ENCODE data around the gene DDX20. TPM values are rescaled to one million over a fixed set of nuclear protein-coding genes. Genes with fewer than 3 reads are reported as not detected.
A peak's percentile ranks its signal among the peaks of the same experiment; 100 is the strongest.

Gene DDX20
- total RNA-seq, 2 donors from 2014 or later = 6.1 to 8.8 TPM

GRCh38 chr1:111786669-111787207 is 31.0 kb downstream of the DDX20 start:
- no peaks in the 10 kb centered on the region for H3K9me3 ChIP-seq
- no peak for DNase-seq (ENCODE audit: low spot score)
- no peak for TF ChIP-seq CTCF (IDR thresholded peaks at IDR 0.05)

GRCh38 chr1:111789142-111789541 is 33.4 kb downstream of the DDX20 start:
- no peaks in the 10 kb centered on the region for H3K27me3 ChIP-seq
- no peaks in the 10 kb centered on the region for H3K9me3 ChIP-seq
- no peak overlapping the region for H3K4me3 ChIP-seq
- TF ChIP-seq CTCF (IDR thresholded peaks at IDR 0.05) = no peak
- no peak overlapping the region for H3K27ac ChIP-seq
- H3K36me3 ChIP-seq = no peaks in the 10 kb centered on the region
- no peak for DNase-seq (ENCODE audit: low spot score)
- H3K4me1 ChIP-seq = peaks cover 0 to 6% of the 10 kb centered on the region in 2 donors

More at GRCh38 chr1:111786669-111787207, 31.0 kb downstream of the DDX20 start:
- no peak overlapping the region for H3K4me3 ChIP-seq
- peaks cover 0 to 6% of the 10 kb centered on the region in 2 donors for H3K4me1 ChIP-seq
- H3K27me3 ChIP-seq = no peaks in the 10 kb centered on the region
- H3K27ac ChIP-seq = no peak overlapping the region
- H3K36me3 ChIP-seq = no peaks in the 10 kb centered on the region

- Histone ChIP-seq H3K4me1 (peaks cover 0 to 6% of the 10 kb centered on the region in 2 donors), H3K27ac (no peak overlapping the region), H3K4me3 (no peak overlapping the region), H3K9me3 (no peaks in the 10 kb centered on the region), H3K36me3 (no peaks in the 10 kb centered on the region), H3K27me3 (no peaks in the 10 kb centered on the region)
- peak in 1 of 2 donors; percentile 38 for TF ChIP-seq CTCF (IDR thresholded peaks at IDR 0.05)
- DNase-seq (ENCODE audit: low spot score) = no peak
Measured at GRCh38 chr1:111789666-111790316, 34.1 kb downstream of the DDX20 start.

GRCh38 chr1:111791776-111792175 is 36.1 kb downstream of the DDX20 start:
- no peak for TF ChIP-seq CTCF (IDR thresholded peaks at IDR 0.05)
- DNase-seq (ENCODE audit: low spot score) = no peak
- no peak overlapping the region for H3K4me3 ChIP-seq
- H3K27ac ChIP-seq = no peak overlapping the region
- peaks cover 0 to 6% of the 10 kb centered on the region in 2 donors for H3K4me1 ChIP-seq
- no peaks in the 10 kb centered on the region for H3K36me3 ChIP-seq
- no peaks in the 10 kb centered on the region for H3K27me3 ChIP-seq
- H3K9me3 ChIP-seq = no peaks in the 10 kb centered on the region

GRCh38 chr1:111792249-111792648 is 36.5 kb downstream of the DDX20 start:
- H3K27me3 ChIP-seq = no peaks in the 10 kb centered on the region
- no peak overlapping the region for H3K27ac ChIP-seq
- no peak for DNase-seq (ENCODE audit: low spot score)
- TF ChIP-seq CTCF (IDR thresholded peaks at IDR 0.05) = no peak
- no peak overlapping the region for H3K4me3 ChIP-seq
- peaks cover 0 to 6% of the 10 kb centered on the region in 2 donors for H3K4me1 ChIP-seq
- H3K36me3 ChIP-seq = no peaks in the 10 kb centered on the region
- no peaks in the 10 kb centered on the region for H3K9me3 ChIP-seq

Data from right atrium auricular region (tissue), 2 donors.